HEK293 (cell line): ENCODE data around the gene IFRD2.

Experiments used
- CTCF ChIA-PET: fragments of 350-600 bp; formaldehyde crosslinking; extraction: SDS; loops from one replicate; lab custom pipeline; 2021; ENCODE audit warnings: antibody characterized with exemption; lab: Yijun Ruan, JAX
- POLR2A ChIA-PET: fragments of 300-600 bp; formaldehyde crosslinking; extraction: SDS; loops from one replicate; lab custom pipeline; 2020; ENCODE audit warnings: antibody characterized with exemption, inconsistent platforms; lab: Yijun Ruan, JAX
- H3K27ac ChIP-seq: fragments of 200-500 bp; sonication (Bioruptor generic); 2 replicates; pipeline ENCODE4 v1.5.1; 2014; ENCODE audit warnings: low read depth, low read length, control low read depth, inconsistent platforms; ENCODE audit errors: extremely low read depth
- H3K36me3 ChIP-seq, 2 experiments: fragments of 200-500 bp in 1 of 2; sonication (Bioruptor generic) in 1 of 2; 1 replicate in 1 of 2; 2 replicates in 1 of 2; pipeline ENCODE4 v1.5.1; 2014 to 2017; ENCODE audit warnings: inconsistent platforms in 2 of 2, low read length in 2 of 2; ENCODE audit not compliant: control insufficient read depth in 2 of 2, insufficient read depth in 1 of 2
- H3K4me1 ChIP-seq: fragments of 200-500 bp; sonication (Bioruptor generic); 2 replicates; pipeline ENCODE4 v1.5.1; 2014; ENCODE audit warnings: mild to moderate bottlenecking, low read length, inconsistent platforms; ENCODE audit not compliant: control insufficient read depth, insufficient read depth
- H3K4me3 ChIP-seq: 2 replicates; pipeline ENCODE4 v1.5.1; 2011; ENCODE audit warnings: low read depth, mild to moderate bottlenecking, control low read depth, low read length, moderate library complexity
- H3K9me3 ChIP-seq: fragments of 200-500 bp; sonication (Bioruptor generic); 2 replicates; pipeline ENCODE4 v1.5.1; 2014; ENCODE audit warnings: low read depth, low read length, inconsistent platforms; ENCODE audit not compliant: control insufficient read depth, insufficient read depth
- BCL11B ChIP-seq: fragments of 450-650 bp; formaldehyde crosslinking; IDR thresholded peaks from 2 replicates; pipeline ENCODE4 v1.5.1; 2016; ENCODE audit warnings: low read depth, missing biosample characterization, missing genetic modification characterization
- GFI1B ChIP-seq: fragments of 450-650 bp; formaldehyde crosslinking; IDR thresholded peaks from 2 replicates; pipeline ENCODE4 v1.5.1; 2016; ENCODE audit warnings: missing biosample characterization, missing genetic modification characterization
- GLI2 ChIP-seq: fragments of 450-650 bp; formaldehyde crosslinking; IDR thresholded peaks from 2 replicates; pipeline ENCODE4; 2017; ENCODE audit warnings: missing biosample characterization, missing genetic modification characterization, low read depth, borderline replicate concordance
- KLF10 ChIP-seq: fragments of 450-650 bp; IDR thresholded peaks from 2 replicates; pipeline ENCODE4 v1.5.1; 2018; ENCODE audit warnings: missing biosample characterization, mild to moderate bottlenecking, missing genetic modification characterization
- OSR2 ChIP-seq: fragments of 450-650 bp; formaldehyde crosslinking; IDR thresholded peaks from 2 replicates; pipeline ENCODE4 v1.5.1; 2016; ENCODE audit warnings: missing biosample characterization, missing genetic modification characterization
- SCRT2 ChIP-seq: fragments of 450-650 bp; formaldehyde crosslinking; IDR thresholded peaks from 2 replicates; pipeline ENCODE4 v1.5.1; 2016; ENCODE audit warnings: missing biosample characterization, missing genetic modification characterization
- SP7 ChIP-seq: fragments of 450-650 bp; formaldehyde crosslinking; IDR thresholded peaks from 2 replicates; pipeline ENCODE4 v1.5.1; 2016; ENCODE audit warnings: missing biosample characterization, missing genetic modification characterization
- TCF7L2 ChIP-seq: IDR thresholded peaks from 2 replicates; pipeline ENCODE4 v1.6.1; 2011; ENCODE audit warnings: low read depth, mild to moderate bottlenecking, inconsistent platforms, low read length, moderate library complexity, borderline replicate concordance
- ZIC2 ChIP-seq: fragments of 450-650 bp; formaldehyde crosslinking; IDR thresholded peaks from 2 replicates; pipeline ENCODE4 v1.5.1; 2016; ENCODE audit warnings: missing biosample characterization, missing genetic modification characterization
- ZNF146 ChIP-seq: fragments of 450-650 bp; formaldehyde crosslinking; IDR thresholded peaks from 2 replicates; pipeline ENCODE4 v1.5.1; 2016; ENCODE audit warnings: missing biosample characterization, missing genetic modification characterization
- ZNF174 ChIP-seq: fragments of 450-650 bp; formaldehyde crosslinking; IDR thresholded peaks from 2 replicates; pipeline ENCODE4 v1.5.0; 2017; ENCODE audit warnings: missing biosample characterization, mild to moderate bottlenecking, missing genetic modification characterization
- ZNF175 ChIP-seq: fragments of 450-650 bp; formaldehyde crosslinking; IDR thresholded peaks from 2 replicates; pipeline ENCODE4 v1.5.1; 2016; ENCODE audit warnings: missing biosample characterization, missing genetic modification characterization
- ZNF184 ChIP-seq: fragments of 450-650 bp; IDR thresholded peaks from 2 replicates; pipeline ENCODE4 v1.5.1; 2018; ENCODE audit warnings: missing biosample characterization, mild to moderate bottlenecking, missing genetic modification characterization
- ZNF311 ChIP-seq: fragments of 450-650 bp; formaldehyde crosslinking; IDR thresholded peaks from 2 replicates; pipeline ENCODE4 v1.5.1; 2017; ENCODE audit warnings: missing biosample characterization, missing genetic modification characterization, borderline replicate concordance
- ZNF350 ChIP-seq: fragments of 450-650 bp; formaldehyde crosslinking; IDR thresholded peaks from 2 replicates; pipeline ENCODE4 v1.5.0; 2017; ENCODE audit warnings: missing biosample characterization, mild to moderate bottlenecking, missing genetic modification characterization
- ZNF433 ChIP-seq: fragments of 450-650 bp; formaldehyde crosslinking; IDR thresholded peaks from 2 replicates; pipeline ENCODE4 v1.5.1; 2016; ENCODE audit warnings: missing biosample characterization, missing genetic modification characterization, low read depth
- ZNF561 ChIP-seq: fragments of 450-650 bp; IDR thresholded peaks from 2 replicates; pipeline ENCODE4 v1.5.1; 2018; ENCODE audit warnings: missing biosample characterization, missing genetic modification characterization, borderline replicate concordance
- ZNF654 ChIP-seq: fragments of 450-650 bp; formaldehyde crosslinking; IDR thresholded peaks from 2 replicates; pipeline ENCODE4 v1.5.1; 2016; ENCODE audit warnings: low read depth, missing biosample characterization, missing genetic modification characterization
- ZXDB ChIP-seq: fragments of 450-650 bp; formaldehyde crosslinking; IDR thresholded peaks from 2 replicates; pipeline ENCODE4 v1.5.1; 2016; ENCODE audit warnings: missing biosample characterization, missing genetic modification characterization
- TF ChIP-seq, protein P1 (sequence below): fragments of 450-650 bp; IDR thresholded peaks from 2 replicates; pipeline ENCODE4 v1.5.1; 2018; ENCODE audit warnings: missing biosample characterization, missing genetic modification characterization
- TF ChIP-seq, protein P2 (sequence below): fragments of 450-650 bp; formaldehyde crosslinking; IDR thresholded peaks from 2 replicates; pipeline ENCODE4 v1.5.1; 2016; ENCODE audit warnings: missing biosample characterization, missing genetic modification characterization

The IFRD2 gene

GRCh38 chr3:50270422-50271224 lies 21.6 kb downstream of the IFRD2 start (continued):
- TF ChIP-seq, protein P1, sequence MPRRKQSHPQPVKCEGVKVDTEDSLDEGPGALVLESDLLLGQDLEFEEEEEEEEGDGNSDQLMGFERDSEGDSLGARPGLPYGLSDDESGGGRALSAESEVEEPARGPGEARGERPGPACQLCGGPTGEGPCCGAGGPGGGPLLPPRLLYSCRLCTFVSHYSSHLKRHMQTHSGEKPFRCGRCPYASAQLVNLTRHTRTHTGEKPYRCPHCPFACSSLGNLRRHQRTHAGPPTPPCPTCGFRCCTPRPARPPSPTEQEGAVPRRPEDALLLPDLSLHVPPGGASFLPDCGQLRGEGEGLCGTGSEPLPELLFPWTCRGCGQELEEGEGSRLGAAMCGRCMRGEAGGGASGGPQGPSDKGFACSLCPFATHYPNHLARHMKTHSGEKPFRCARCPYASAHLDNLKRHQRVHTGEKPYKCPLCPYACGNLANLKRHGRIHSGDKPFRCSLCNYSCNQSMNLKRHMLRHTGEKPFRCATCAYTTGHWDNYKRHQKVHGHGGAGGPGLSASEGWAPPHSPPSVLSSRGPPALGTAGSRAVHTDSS (tag by site-specific recombination), result no peak
- TF ChIP-seq ZNF311 (tag by site-specific recombination) (no peak), SCRT2 (tag by site-specific recombination) (no peak), ZNF433 (tag by site-specific recombination) (no peak)
- TF ChIP-seq, all 188 proteins: peak for 0

DNA sequence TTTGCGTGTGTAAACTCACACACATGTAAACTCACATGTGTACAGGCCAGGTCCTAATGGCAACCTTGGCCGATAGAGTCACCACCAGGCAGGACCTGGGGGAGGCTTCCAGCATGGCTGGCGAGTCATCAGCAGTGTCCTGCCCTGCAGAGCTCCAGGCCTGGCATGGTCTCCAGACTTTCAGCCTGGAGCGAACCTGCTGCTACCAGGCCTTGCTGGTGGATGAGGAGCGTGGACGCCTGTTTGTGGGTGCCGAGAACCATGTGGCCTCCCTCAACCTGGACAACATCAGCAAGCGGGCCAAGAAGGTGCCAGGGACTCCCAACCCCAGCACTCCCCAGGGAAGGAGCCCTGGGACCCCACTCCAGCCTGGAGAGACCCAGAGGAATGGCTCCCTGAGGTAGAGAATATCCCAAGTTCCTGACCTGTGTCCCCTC lies 22.2 kb downstream of the IFRD2 start:
- TF ChIP-seq BCL11B, result no peak
- peak; percentile 24; the same call in 1 of the 2 replicates for TF ChIP-seq ZIC2 (tag by site-specific recombination)
- ChIA-PET CTCF (interaction anchor here (1.4 to 3.8 kb wide), 4 partner anchors 10 to 78 kb away, joined by 4 to 38 read pairs (median 5); no protein-coding TSS in a partner anchor), POLR2A (no interaction called here)
- Histone ChIP-seq H3K4me1 (peaks cover under 1% of the 10 kb centered on the region; the same call in 1 of the 2 replicates), H3K9me3 (no peaks in the 10 kb centered on the region), H3K4me3 (no peak overlapping the region), H3K27ac (no peak overlapping the region), H3K36me3 (no peaks in the 10 kb centered on the region)

GRCh38 chr3:50269460-50269859 lies 22.8 kb downstream of the IFRD2 start:
- CTCF ChIA-PET, result interaction anchor here (0.6 to 3.8 kb wide), 6 partner anchors 9 to 77 kb away, joined by 3 to 38 read pairs (median 4); partner anchors contain the start of gene HYAL2
- Histone ChIP-seq H3K4me3 (no peak overlapping the region), H3K4me1 (peaks cover 3% of the 10 kb centered on the region; the same call in 1 of the 2 replicates), H3K9me3 (no peaks in the 10 kb centered on the region), H3K36me3 (no peaks in the 10 kb centered on the region), H3K27ac (no peak overlapping the region)
- POLR2A ChIA-PET, result no interaction called here
- TF ChIP-seq GFI1B (tag by site-specific recombination) (no peak), ZXDB (tag by site-specific recombination) (no peak), ZNF561 (tag by site-specific recombination) (no peak), ZNF146 (tag by site-specific recombination) (no peak), GLI2 (tag by site-specific recombination) (no peak), SP7 (tag by site-specific recombination) (no peak), TCF7L2 (no peak), ZNF175 (tag by site-specific recombination) (no peak), ZNF174 (no peak), KLF10 (no peak), ZNF184 (tag by site-specific recombination) (no peak), ZNF654 (tag by site-specific recombination) (no peak), ZNF350 (tag by site-specific recombination) (no peak), OSR2 (tag by site-specific recombination) (no peak)
- TF ChIP-seq, protein P1 (tag by site-specific recombination), result no peak
- TF ChIP-seq, protein P2, sequence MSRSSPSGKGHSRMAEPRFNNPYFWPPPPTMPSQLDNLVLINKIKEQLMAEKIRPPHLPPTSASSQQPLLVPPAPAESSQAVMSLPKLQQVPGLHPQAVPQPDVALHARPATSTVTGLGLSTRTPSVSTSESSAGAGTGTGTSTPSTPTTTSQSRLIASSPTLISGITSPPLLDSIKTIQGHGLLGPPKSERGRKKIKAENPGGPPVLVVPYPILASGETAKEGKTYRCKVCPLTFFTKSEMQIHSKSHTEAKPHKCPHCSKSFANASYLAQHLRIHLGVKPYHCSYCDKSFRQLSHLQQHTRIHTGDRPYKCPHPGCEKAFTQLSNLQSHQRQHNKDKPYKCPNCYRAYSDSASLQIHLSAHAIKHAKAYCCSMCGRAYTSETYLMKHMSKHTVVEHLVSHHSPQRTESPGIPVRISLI (tag by site-specific recombination), result no peak
